CD1c-positive myeloid dendritic cell (primary cell): Measurements from ENCODE around the gene CIITA.
A peak's percentile ranks its signal among the peaks of the same experiment; 100 is the strongest.
"Not testable (repeated sequence)": the region's sequence is repeated elsewhere in the genome, so short reads cannot be mapped to it uniquely, and the experiment has no call there.

ENCODE experiments used
- DNase-seq: peaks from one replicate; pipeline ENCODE4 v3.0.0-alpha.2; 2016; ENCODE audit errors: extremely low spot score

Gene CIITA, protein sequence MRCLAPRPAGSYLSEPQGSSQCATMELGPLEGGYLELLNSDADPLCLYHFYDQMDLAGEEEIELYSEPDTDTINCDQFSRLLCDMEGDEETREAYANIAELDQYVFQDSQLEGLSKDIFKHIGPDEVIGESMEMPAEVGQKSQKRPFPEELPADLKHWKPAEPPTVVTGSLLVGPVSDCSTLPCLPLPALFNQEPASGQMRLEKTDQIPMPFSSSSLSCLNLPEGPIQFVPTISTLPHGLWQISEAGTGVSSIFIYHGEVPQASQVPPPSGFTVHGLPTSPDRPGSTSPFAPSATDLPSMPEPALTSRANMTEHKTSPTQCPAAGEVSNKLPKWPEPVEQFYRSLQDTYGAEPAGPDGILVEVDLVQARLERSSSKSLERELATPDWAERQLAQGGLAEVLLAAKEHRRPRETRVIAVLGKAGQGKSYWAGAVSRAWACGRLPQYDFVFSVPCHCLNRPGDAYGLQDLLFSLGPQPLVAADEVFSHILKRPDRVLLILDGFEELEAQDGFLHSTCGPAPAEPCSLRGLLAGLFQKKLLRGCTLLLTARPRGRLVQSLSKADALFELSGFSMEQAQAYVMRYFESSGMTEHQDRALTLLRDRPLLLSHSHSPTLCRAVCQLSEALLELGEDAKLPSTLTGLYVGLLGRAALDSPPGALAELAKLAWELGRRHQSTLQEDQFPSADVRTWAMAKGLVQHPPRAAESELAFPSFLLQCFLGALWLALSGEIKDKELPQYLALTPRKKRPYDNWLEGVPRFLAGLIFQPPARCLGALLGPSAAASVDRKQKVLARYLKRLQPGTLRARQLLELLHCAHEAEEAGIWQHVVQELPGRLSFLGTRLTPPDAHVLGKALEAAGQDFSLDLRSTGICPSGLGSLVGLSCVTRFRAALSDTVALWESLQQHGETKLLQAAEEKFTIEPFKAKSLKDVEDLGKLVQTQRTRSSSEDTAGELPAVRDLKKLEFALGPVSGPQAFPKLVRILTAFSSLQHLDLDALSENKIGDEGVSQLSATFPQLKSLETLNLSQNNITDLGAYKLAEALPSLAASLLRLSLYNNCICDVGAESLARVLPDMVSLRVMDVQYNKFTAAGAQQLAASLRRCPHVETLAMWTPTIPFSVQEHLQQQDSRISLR

DNA sequence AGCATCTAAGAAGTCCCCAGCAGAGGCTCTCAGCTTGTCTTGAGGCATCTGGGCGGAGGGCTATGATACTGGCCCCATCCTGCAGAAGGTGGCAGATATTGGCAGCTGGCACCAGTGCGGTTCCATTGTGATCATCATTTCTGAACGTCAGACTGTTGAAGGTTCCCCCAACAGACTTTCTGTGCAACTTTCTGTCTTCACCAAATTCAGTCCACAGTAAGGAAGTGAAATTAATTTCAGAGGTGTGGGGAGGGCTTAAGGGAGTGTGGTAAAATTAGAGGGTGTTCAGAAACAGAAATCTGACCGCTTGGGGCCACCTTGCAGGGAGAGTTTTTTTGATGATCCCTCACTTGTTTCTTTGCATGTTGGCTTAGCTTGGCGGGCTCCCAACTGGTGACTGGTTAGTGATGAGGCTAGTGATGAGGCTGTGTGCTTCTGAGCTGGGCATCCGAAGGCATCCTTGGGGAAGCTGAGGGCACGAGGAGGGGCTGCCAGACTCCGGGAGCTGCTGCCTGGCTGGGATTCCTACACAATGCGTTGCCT lies at the start of gene CIITA:
Gene CIITA, plus strand, starts transcription at position 404 of the 543 bp plus-strand sequence. Its CDS starts 129 bp downstream, at position 533.
- DNase-seq = peak; percentile 97

DNA sequence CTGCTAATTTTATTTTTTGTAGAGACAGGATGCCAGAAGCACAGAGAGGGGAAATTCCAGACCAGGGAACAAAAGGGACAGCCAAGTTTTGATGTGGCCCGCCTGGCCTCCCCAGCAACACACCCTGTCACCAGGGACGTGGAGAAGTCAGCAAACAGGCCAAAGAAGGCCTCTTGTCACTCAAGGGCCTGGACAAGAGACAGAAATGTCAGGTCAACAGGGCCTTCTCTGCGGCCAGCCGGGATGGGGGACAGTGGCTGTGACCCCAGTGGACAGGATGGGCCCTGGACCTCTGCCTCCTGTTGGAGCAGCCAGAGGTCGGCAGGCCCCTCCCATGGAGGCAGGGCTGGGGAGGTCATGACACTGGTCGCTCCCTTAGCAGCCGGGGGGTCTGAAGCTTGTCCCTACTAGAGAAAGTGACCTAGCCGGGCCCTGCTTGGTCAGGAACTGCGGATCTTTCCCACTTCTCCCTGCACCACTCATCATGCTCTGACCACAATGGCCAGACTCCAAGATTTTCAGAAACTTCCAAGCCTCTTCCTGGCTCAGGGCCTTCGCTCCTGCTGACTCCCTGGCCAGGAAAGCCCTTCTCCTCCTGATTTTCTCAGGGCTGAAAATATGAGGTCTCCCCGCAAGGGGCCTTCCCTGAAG lies 49.2 kb upstream of the CIITA start:
- peak; percentile 37 for DNase-seq

DNA sequence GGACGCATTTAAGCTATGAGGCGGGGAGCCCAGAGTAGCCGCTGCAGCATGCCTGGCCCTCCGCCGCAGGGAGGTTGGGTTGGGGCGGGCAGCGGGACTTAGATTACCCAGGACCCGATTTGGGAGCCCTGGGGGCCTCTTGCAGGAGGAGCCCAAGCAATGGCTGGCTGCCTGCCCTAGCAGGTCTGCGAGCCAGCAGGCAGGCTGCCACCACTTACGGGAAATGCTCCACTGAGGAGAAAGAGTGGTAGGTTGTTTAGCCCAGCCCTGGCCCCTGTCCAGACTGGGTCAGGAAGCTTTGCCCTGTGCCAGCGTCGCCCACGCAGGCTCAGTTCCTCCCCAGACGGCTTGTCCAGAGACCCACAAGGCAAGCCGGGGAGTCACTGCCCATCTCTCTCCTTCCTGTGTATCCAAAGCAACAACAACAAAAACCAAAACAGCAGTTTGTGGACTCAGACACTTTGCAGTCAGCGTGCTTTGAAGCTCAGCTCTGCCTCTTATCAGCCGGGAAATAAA lies 48.1 kb upstream of the CIITA start:
- peak; percentile 98 for DNase-seq

DNA sequence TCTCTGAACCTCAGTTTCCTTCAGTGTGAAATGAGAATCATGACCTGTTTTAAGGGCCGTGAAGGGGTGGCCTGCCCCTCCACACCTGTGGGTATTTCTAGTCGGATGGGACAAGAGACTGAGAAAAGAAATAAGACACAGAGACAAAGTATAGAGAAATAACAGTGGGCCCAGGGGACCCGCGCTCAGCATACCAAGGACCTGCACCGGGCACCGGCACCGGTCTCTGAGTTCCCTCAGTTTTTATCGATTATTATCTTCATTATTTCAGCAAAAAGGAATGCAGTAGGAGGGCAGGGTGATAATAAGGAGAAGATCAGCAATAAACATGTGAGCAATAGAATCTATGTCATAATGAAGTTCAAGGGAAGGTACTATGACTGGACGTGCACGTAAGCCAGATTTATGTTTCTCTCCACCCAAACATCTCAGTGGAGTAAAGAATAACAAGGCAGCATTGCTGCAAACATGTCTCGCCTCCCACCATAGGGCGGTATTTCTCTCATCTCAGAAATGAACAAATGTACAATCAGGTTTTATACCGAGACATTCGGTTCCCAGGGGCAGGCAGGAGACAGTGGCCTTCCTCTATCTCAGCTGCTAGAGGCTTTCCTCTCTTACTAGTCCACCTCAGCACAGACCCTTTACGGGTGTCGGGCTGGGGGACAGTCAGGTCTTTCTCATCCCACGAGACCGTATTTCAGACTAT lies 47.5 kb upstream of the CIITA start:
- DNase-seq = not testable (repeated sequence)

DNA sequence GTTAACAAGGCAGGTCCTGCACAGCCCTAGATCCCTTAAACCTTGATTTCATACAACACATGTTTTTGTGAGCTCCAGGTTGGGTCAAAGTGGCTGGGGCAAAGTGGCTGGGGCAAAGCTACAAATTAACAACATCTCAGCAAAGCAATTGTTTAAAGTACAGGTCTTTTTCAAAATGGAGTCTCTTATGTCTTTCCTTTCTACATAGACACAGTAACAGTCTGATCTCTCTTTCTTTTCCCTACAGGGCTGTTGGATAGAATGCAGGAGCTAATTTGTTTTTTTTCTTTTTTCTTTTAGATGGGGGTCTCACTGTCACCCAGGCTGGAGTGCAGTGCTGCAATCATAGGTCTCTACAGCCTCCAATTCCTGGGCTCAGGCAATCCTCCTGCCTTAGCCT lies 46.8 kb upstream of the CIITA start:
- not testable (repeated sequence) for DNase-seq

DNA sequence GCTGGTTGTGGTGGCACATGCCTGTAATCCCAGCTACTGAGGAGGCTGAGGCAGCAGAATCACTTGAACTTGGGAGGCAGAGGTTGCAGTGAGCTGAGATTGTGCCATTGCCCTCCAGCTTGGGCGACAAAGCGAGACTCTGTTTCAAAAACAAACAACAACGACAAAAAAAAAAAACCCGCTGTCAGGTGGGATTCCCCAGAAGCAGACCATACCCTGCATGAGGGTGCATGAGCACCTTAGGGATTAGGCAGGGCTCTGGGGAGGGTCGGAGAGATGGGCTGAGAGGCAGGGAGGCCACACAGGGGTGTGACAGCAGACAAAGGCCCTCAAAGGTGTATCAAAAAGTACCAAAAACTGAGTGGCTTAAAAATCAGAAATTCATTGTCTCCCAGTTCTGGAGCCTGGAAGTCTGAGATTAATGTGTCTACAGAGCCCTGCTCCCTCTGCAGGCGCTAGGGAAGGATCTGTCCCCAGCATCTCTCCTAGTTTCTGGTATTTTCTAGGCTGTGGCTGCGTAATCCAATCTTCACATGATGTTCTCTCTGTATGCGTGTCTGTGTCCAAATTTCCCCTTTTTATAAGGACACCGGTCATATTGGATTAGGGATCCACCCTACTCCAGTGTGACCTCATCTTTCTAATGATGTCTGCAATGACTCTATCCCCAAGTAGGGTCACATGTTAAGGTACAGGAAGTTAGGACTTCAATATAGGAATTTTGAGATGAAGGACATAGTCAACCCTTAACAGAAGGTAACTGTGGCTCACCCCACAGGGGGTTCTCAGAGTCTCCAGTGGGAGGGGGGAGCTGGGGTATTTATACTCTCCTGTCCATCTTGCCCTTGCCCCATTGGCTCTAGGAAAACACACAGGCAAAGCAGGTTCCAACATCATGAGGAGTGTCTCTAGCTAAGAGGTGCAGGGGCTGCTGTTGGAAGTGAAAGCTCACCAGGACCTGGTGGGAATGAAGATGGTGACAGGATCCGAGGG lies 44.8 kb upstream of the CIITA start:
- DNase-seq = peak; percentile 94

DNA sequence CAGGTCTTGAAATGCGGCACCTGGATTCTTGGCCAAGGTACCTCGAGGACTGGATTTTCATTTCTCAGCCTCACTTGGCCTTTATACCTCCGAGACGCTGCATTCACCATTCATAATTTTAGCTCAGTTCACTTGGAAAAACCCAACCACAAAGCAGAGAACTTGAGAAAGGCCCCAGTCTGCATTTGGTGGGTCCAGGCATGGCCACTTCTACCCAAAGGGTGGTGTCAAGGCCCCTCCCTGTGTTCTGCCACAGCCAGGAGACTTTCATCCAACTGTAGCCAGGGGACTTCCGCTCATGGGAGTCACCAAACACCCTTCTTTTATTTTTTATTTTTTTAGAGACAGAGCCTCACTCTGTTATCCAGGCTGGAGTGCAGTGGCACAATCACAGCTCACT lies 43.7 kb upstream of the CIITA start:
- no peak for DNase-seq

DNA sequence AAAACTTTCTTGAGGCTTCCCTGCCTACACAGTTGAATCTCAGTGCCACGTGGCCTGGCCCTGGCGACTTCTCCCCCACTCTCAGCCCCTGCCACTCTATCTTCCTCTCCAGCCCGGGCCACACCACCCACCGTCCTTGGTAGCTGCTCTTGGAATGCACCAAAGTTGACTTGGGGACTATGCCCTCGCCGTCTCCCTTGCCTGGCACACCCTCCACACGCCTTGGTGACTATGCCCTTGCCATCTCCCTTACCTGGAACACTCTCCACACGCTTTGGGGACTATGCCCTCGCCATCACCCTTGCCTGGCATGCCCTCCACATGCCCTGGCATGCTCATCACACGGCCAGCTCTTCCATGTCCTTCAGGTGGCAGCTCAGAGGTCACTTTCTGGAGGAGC lies 42.9 kb upstream of the CIITA start:
- DNase-seq = no peak

DNA sequence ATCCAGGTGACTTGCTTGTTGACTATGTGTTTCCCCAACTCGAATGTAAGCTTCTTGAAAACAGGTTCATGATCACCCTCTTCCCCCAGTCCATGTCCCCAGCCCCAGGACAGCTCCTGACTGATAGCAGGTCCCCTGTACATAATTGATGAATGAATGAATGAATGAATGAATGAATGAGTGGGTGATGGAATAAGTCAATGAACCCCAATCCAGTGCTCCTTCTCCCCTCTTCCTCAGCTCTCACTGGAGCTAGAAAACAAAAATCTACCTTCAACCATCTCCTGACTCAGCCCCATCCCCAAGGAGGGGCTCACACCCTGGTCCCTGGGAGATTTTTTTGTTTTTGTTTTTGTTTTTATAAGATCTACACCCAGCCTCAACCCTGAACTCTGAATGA lies 42.2 kb upstream of the CIITA start:
- no peak for DNase-seq

DNA sequence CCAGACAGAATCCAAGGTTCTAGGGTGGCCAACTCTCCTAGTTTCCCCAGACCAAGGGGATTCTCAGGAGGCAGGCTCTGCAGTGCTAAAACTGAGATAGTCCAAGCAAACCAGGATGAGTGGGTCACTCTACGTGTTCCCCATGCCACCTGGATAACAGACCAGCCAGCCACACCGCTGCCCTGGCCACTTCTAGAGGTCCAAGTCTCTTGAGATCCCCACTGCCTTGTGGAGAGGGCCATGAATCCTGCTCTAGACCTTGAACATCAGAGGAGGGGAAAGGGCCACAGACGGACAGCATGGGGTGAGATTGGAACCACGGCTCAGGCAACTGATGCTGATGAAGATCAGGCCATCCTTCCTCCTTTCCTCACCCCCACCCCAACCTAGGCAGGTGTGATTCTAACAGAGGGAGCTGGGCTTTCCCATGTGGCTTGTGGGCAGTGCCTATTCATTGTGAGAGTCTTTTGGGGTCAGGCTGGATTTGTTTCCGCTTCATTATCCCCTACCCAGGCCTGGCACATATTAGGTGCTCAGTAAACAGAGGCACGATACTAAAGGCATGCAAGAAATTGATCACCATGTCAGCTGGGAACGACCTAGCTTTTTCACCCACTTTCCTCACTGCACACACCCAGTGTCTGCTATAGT lies 41.6 kb upstream of the CIITA start:
- no peak for DNase-seq

DNA sequence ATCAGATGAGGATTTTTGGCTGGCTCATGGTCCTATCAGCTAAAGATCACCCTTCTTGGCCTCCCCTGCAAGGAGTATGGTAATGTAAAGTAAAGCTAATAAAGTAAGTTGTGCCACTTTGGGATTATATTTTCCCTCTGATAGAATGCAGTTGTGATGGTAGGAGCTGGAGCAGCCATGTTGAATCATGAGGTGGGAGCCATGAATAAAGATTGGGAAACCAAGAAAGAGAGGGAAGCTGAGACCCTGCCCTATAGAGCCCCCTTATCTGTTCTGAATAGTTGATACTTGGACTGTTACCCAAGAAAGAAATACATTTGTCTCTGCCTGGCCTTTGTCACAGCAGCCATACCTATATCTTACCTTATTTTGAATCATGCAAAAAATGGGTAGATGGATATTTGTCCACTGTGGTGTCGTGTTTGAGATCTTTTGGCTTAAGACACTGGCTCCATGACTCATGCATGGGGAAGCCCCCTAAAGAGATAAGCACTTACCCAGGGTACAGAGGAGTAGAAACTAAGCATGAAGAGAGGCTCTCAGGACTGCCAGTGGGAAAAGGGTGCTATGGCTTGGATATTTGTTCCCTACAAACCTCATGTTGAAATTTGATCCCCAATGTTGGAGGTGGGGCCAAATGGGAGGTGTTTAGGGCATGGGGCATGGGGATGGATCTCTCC lies 40.7 kb upstream of the CIITA start:
- no peak for DNase-seq

DNA sequence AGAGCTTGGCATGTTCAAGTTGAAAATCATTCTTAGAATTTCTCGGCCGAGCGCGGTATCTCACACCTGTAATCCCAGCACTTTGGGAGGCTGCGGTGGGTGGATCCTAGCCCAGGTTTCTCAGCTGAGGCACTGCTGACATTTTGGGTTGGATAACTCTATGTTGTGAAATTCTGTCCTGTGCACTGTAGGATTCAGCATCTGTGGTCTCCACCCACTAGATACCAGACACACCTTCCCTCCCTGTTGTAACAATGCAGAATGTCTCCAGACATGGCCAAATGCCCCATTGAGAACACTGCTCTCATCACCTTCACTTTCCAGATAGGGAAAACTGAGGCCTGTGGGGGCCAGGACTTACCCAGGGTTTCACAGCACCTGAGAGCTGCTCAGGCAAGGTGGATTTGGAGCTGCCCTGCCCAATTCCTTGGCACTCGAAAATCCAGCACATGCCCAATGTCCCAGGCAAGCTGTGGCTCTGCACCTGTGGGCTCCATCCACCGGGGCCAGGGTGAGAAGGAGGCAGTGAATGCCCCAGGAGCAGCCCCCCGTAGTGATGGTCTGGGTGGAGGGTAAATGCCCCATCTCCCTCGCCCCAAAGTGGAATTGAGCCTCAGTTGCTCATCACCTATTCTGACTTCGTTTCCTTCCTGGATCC lies 38.3 kb upstream of the CIITA start:
- no peak for DNase-seq

DNA sequence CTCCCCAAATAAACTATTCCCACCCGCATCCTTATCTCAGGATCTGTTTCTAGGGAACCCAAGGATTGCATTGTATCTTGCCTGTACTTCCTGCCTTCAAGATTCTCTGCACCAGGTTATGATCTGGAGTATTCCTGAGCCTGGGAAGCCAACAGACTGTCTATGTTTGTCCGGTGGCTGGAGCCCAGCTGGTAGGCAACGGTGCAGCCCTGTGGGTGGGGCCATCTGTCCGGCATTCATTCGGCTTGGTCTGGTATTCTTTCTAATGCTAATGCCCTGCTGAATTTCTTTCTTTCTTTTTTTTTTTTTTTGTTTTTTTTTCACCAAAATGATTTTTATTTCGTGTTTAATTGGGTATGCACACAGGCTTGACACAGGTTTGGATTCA lies 37.7 kb upstream of the CIITA start:
- DNase-seq = no peak

DNA sequence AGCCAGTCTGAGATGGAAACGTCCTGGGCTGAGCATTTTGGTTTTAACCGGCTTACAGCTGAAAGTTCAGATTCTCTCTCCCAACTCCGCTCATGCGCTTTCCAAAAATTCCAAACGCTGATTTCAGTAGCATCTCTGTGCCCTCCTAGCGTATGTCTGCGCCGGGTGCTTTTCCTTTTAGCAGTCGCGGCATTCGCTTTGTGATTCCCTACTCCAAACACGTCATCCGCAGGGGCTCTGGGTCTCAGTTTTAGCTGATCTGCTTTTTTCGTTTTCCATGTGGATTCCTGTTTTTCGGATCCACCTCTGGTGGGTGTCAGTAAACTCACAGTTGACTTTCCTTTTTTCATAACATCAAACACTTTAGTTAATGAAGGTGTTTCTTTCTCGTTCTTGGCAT lies 36.3 kb upstream of the CIITA start:
- DNase-seq = no peak

DNA sequence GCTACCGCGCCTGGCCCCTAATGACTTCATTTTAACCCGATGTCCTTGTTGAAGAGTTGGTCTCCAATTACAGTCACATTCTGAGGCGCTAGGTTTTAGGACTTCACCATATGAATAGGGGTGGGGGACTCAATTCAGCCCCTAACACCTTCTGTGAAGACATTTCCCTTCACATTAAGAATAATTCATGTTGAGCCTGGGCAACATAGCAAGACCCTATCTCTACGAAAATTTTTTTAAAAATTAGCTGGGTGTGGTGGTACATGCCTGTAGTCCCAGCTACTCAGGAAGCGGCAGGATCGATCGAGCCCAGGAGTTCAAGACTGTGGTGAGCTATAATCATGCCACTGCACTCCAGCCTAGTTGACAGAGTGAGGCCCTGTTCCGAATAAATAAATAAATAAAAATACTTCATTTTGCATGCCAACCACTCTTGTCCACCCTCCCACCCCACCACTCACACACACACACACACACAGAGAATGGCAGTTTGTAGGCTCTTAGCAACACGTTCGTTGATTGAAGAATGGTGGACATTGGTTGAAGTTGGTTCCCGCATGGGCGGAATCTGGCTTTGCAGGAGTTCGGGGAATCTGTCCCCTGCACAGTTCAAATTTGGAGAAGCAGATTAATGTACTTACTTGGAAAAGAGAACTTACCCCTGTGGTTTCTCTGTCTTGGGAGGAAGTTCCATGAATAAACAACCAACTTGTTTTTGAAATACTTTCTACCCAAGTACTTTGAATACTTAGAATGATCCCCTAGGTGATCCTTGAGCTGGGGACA lies 30.6 kb upstream of the CIITA start:
- peak; percentile 93 for DNase-seq

DNA sequence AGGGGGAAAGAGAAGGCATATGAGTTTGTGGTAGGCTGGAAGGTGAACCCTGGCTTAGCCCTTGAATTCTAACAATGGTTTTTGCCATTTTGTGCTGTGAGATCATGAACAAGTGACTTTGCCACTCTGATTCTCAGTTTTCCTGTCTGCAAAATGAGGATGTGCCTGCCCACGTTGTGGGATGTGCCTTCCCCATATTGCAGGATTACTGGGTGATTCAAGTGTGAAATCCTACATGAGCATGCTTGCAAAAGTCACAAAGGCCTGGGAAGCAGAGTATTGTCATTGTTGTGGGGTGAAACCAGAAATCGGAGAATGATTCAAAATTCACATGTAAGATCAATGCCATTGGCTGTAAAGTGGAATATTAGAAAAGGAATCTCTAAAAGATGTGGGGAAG lies 29.8 kb upstream of the CIITA start:
- DNase-seq = peak; percentile 94
